Measurements from ENCODE around the gene RIPPLY1.
A peak's percentile ranks its signal among the peaks of the same experiment; 100 is the strongest.

RIPPLY1 gene

GRCh38 chrX:106932492-106932923, 29.4 kb upstream of the RIPPLY1 start:
- H3K4me1 Mint-ChIP-seq (ENCODE audit: low read depth in 2 of 2): no peaks in the 10 kb centered on the region
- H3K27ac Mint-ChIP-seq: no peak overlapping the region
- no peaks in the 10 kb centered on the region for H3K27me3 Mint-ChIP-seq
- H3K36me3 Mint-ChIP-seq (ENCODE audit: insufficient read depth): no peaks in the 10 kb centered on the region
- DNase-seq (no peak), ATAC-seq (replicated peaks) (no peak)
- no peak overlapping the region for H3K4me3 Mint-ChIP-seq
- H3K9me3 Mint-ChIP-seq: no peaks in the 10 kb centered on the region

- ATAC-seq (replicated peaks) (no peak), DNase-seq (no peak)
- Mint-ChIP-seq H3K27me3 (no peaks in the 10 kb centered on the region), H3K4me3 (no peak overlapping the region), H3K36me3 (ENCODE audit: insufficient read depth) (no peaks in the 10 kb centered on the region), H3K27ac (no peak overlapping the region), H3K9me3 (no peaks in the 10 kb centered on the region), H3K4me1 (ENCODE audit: low read depth in 2 of 2) (no peaks in the 10 kb centered on the region)
Measured at GRCh38 chrX:106931831-106932491, 28.8 kb upstream of the RIPPLY1 start.

GRCh38 chrX:106928227-106928626, 25.1 kb upstream of the RIPPLY1 start:
- Mint-ChIP-seq H3K4me1 (ENCODE audit: low read depth in 2 of 2) (no peaks in the 10 kb centered on the region), H3K4me3 (no peak overlapping the region), H3K27ac (no peak overlapping the region), H3K27me3 (no peaks in the 10 kb centered on the region), H3K9me3 (no peaks in the 10 kb centered on the region), H3K36me3 (ENCODE audit: insufficient read depth) (no peaks in the 10 kb centered on the region)
- DNase-seq (no peak), ATAC-seq (replicated peaks) (no peak)

GRCh38 chrX:106927700-106928099, 24.6 kb upstream of the RIPPLY1 start:
- Mint-ChIP-seq H3K27me3 (no peaks in the 10 kb centered on the region), H3K4me3 (no peak overlapping the region), H3K27ac (no peak overlapping the region), H3K4me1 (ENCODE audit: low read depth in 2 of 2) (no peaks in the 10 kb centered on the region), H3K9me3 (no peaks in the 10 kb centered on the region), H3K36me3 (ENCODE audit: insufficient read depth) (no peaks in the 10 kb centered on the region)
- DNase-seq: no peak
- no peak for ATAC-seq (replicated peaks)

GRCh38 chrX:106927023-106927422, 23.9 kb upstream of the RIPPLY1 start:
- H3K27me3 Mint-ChIP-seq: no peaks in the 10 kb centered on the region
- no peak overlapping the region for H3K4me3 Mint-ChIP-seq
- no peaks in the 10 kb centered on the region for H3K9me3 Mint-ChIP-seq
- ATAC-seq (replicated peaks) (no peak), DNase-seq (no peak)
- no peak overlapping the region for H3K27ac Mint-ChIP-seq
- H3K36me3 Mint-ChIP-seq (ENCODE audit: insufficient read depth): no peaks in the 10 kb centered on the region
- no peaks in the 10 kb centered on the region for H3K4me1 Mint-ChIP-seq (ENCODE audit: low read depth in 2 of 2)

GRCh38 chrX:106921637-106922036, 18.5 kb upstream of the RIPPLY1 start:
- H3K9me3 Mint-ChIP-seq: no peaks in the 10 kb centered on the region
- no peaks in the 10 kb centered on the region for H3K27me3 Mint-ChIP-seq
- peaks cover 14 to 15% of the 10 kb centered on the region in 2 donors for H3K4me1 Mint-ChIP-seq (ENCODE audit: low read depth in 2 of 2)
- no peak for ATAC-seq (replicated peaks)
- no peak overlapping the region for H3K27ac Mint-ChIP-seq
- no peak for DNase-seq
- H3K4me3 Mint-ChIP-seq: no peak overlapping the region
- no peaks in the 10 kb centered on the region for H3K36me3 Mint-ChIP-seq (ENCODE audit: insufficient read depth)

- no peak within 1 kb of the TSS for H3K4me3 Mint-ChIP-seq
- H3K36me3 Mint-ChIP-seq (ENCODE audit: insufficient read depth): no peaks in the 10 kb centered on the region
- H3K27ac Mint-ChIP-seq: no peak within 1 kb of the TSS
- peaks cover 11 to 12% of the 10 kb centered on the region in 2 donors for H3K27me3 Mint-ChIP-seq
- no peak for ATAC-seq (replicated peaks)
- no peaks in the 10 kb centered on the region for H3K9me3 Mint-ChIP-seq
- no peak for DNase-seq
- peaks cover 14 to 15% of the 10 kb centered on the region in 2 donors for H3K4me1 Mint-ChIP-seq (ENCODE audit: low read depth in 2 of 2)
Measured at GRCh38 chrX:106919932-106920452, 16.9 kb upstream of the RIPPLY1 start, which contains the start of gene CLDN2. Gene CLDN2 (plus strand): TSS chrX:106920402. CDS start chrX:106928229, 7,827 bp downstream.

GRCh38 chrX:106917830-106918500, 14.8 kb upstream of the RIPPLY1 start:
- H3K4me1 Mint-ChIP-seq (ENCODE audit: low read depth in 2 of 2): peaks cover 14 to 15% of the 10 kb centered on the region in 2 donors
- H3K27me3 Mint-ChIP-seq: peaks cover 11 to 12% of the 10 kb centered on the region in 2 donors
- ATAC-seq (replicated peaks) (peak; percentile 85), DNase-seq (peak in 2 of 3 experiments; percentile 1 to 11)
- peak overlapping the region; percentile 50 to 64 for H3K4me3 Mint-ChIP-seq
- peak overlapping the region; percentile 23 to 93 for H3K27ac Mint-ChIP-seq
- no peaks in the 10 kb centered on the region for H3K9me3 Mint-ChIP-seq
- no peaks in the 10 kb centered on the region for H3K36me3 Mint-ChIP-seq (ENCODE audit: insufficient read depth)

- H3K9me3 Mint-ChIP-seq: no peaks in the 10 kb centered on the region
- H3K4me3 Mint-ChIP-seq: no peak overlapping the region
- ATAC-seq (replicated peaks) (no peak), DNase-seq (no peak)
- H3K36me3 Mint-ChIP-seq (ENCODE audit: insufficient read depth): no peaks in the 10 kb centered on the region
- no peak overlapping the region for H3K27ac Mint-ChIP-seq
- H3K4me1 Mint-ChIP-seq (ENCODE audit: low read depth in 2 of 2): peaks cover 8 to 9% of the 10 kb centered on the region in 2 donors
- H3K27me3 Mint-ChIP-seq: peaks cover 11 to 16% of the 10 kb centered on the region in 2 donors
Measured at GRCh38 chrX:106912864-106913263, 9.7 kb upstream of the RIPPLY1 start.

GRCh38 chrX:106906361-106906760, 3.2 kb upstream of the RIPPLY1 start:
- Mint-ChIP-seq H3K27ac (no peak overlapping the region), H3K27me3 (peaks cover 0 to 5% of the 10 kb centered on the region in 2 donors), H3K36me3 (ENCODE audit: insufficient read depth) (no peaks in the 10 kb centered on the region), H3K4me1 (ENCODE audit: low read depth in 2 of 2) (no peaks in the 10 kb centered on the region), H3K9me3 (no peaks in the 10 kb centered on the region), H3K4me3 (no peak overlapping the region)
- no peak for ATAC-seq (replicated peaks)
- no peak for DNase-seq

- DNase-seq (no peak), ATAC-seq (replicated peaks) (no peak)
- no peak overlapping the region for H3K4me3 Mint-ChIP-seq
- H3K36me3 Mint-ChIP-seq (ENCODE audit: insufficient read depth): no peaks in the 10 kb centered on the region
- peaks cover 0 to 5% of the 10 kb centered on the region in 2 donors for H3K27me3 Mint-ChIP-seq
- no peaks in the 10 kb centered on the region for H3K9me3 Mint-ChIP-seq
- no peaks in the 10 kb centered on the region for H3K4me1 Mint-ChIP-seq (ENCODE audit: low read depth in 2 of 2)
- H3K27ac Mint-ChIP-seq: no peak overlapping the region
Measured at GRCh38 chrX:106905064-106905708, 2.0 kb upstream of the RIPPLY1 start.

- Mint-ChIP-seq H3K27me3 (peaks cover 0 to 4% of the 10 kb centered on the region in 2 donors), H3K4me3 (no peak overlapping the region), H3K9me3 (no peaks in the 10 kb centered on the region), H3K27ac (no peak overlapping the region), H3K36me3 (ENCODE audit: insufficient read depth) (no peaks in the 10 kb centered on the region), H3K4me1 (ENCODE audit: low read depth in 2 of 2) (no peaks in the 10 kb centered on the region)
- DNase-seq (no peak), ATAC-seq (replicated peaks) (no peak)
Measured at GRCh38 chrX:106903856-106904528, 851 bp upstream of the RIPPLY1 start.

GRCh38 chrX:106902684-106903083, 457 bp downstream of the RIPPLY1 start:
- ATAC-seq (replicated peaks) (no peak), DNase-seq (no peak)
- Mint-ChIP-seq H3K27me3 (no peaks in the 10 kb centered on the region), H3K4me3 (no peak overlapping the region), H3K36me3 (ENCODE audit: insufficient read depth) (no peaks in the 10 kb centered on the region), H3K4me1 (ENCODE audit: low read depth in 2 of 2) (no peaks in the 10 kb centered on the region), H3K9me3 (no peaks in the 10 kb centered on the region), H3K27ac (no peak overlapping the region)

Measured in effector memory CD8-positive, alpha-beta T cell (primary cell).